Progenitor cell of endocrine pancreas (in vitro differentiated cells): Measurements from ENCODE around the gene AP3D1. TPM values are rescaled to one million over a fixed set of nuclear protein-coding genes. Genes with fewer than 3 reads are reported as not detected.
"Not testable (repeated sequence)": the region's sequence is repeated elsewhere in the genome, so short reads cannot be mapped to it uniquely, and the experiment has no call there.

Source experiments
- DNase-seq: peaks from one replicate; pipeline ENCODE4 v3.0.0; 2021; ENCODE audit warnings: low spot score; ENCODE audit not compliant: unreplicated experiment
- H3K27ac Mint-ChIP-seq: 2 replicates; pipeline ENCODE4 v1.8.0; 2021; ENCODE audit warnings: mild to moderate bottlenecking, moderate library complexity, mixed read lengths
- H3K27me3 Mint-ChIP-seq: 2 replicates; pipeline ENCODE4 v1.8.0; 2021; ENCODE audit warnings: mixed read lengths
- H3K36me3 Mint-ChIP-seq: 2 replicates; pipeline ENCODE4 v1.8.0; 2022; ENCODE audit warnings: mixed read lengths; ENCODE audit not compliant: insufficient read depth
- H3K4me1 Mint-ChIP-seq: 2 replicates; pipeline ENCODE4 v1.8.0; 2021; ENCODE audit warnings: low read depth, mixed read lengths
- H3K4me3 Mint-ChIP-seq: 2 replicates; pipeline ENCODE4 v1.8.0; 2021; ENCODE audit warnings: low read depth, mild to moderate bottlenecking, moderate library complexity, mixed read lengths
- H3K9me3 Mint-ChIP-seq: 2 replicates; pipeline ENCODE4 v1.8.0; 2021; ENCODE audit warnings: low read depth, mixed read lengths
- total RNA-seq: library from RNA; stranded (reverse); gene quantifications from 2 replicates; pipeline ENCODE4 v1.2.1, GENCODE V29; 2021
- TF ChIP-seq, protein P1 (sequence below): fragments of 200-600 bp; sonication (generic); IDR thresholded peaks from one replicate; pipeline ENCODE4 v1.5.0; 2021; ENCODE audit warnings: antibody characterized with exemption, mild to moderate bottlenecking; ENCODE audit not compliant: unreplicated experiment

The AP3D1 gene
- total RNA-seq, 1 donor from 2014 or later = 131 TPM

DNA sequence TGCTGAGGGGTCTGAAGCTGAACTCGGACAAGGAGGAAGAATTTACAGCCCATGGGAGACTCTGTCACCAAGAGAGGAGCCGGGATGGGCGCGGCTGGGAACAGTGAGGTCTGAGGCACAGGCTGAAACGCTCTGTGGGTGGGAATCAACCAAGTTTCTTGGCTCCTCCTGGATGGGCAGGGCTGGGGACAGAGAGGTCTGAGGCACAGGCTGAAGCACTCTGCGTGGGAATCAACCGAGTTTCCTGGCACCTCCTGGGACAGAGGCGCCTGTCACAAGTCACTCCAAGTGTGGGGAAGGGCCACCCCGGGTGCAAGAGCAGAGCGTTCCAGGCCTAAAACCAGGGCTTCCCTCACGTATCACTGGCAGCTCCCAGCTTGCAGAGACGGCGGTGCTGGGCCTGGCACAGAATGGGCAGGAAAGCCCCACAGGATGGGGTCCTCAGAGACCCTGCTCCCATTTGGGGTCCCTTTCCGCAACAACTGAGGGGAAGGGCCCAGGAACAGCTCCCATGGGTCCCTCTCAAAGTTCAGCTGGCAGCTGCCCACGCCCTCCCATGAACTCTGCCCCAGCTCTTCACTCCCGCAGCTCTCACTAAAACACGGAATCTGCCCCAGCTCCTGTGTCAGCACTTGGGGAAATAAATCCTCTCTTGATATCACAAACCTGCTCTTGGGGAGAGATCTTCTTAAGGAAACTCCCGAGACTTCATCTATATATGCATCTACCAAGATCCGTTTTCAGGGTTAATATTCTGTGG lies 18.5 kb downstream of the AP3D1 start:
- TF ChIP-seq, protein P1, sequence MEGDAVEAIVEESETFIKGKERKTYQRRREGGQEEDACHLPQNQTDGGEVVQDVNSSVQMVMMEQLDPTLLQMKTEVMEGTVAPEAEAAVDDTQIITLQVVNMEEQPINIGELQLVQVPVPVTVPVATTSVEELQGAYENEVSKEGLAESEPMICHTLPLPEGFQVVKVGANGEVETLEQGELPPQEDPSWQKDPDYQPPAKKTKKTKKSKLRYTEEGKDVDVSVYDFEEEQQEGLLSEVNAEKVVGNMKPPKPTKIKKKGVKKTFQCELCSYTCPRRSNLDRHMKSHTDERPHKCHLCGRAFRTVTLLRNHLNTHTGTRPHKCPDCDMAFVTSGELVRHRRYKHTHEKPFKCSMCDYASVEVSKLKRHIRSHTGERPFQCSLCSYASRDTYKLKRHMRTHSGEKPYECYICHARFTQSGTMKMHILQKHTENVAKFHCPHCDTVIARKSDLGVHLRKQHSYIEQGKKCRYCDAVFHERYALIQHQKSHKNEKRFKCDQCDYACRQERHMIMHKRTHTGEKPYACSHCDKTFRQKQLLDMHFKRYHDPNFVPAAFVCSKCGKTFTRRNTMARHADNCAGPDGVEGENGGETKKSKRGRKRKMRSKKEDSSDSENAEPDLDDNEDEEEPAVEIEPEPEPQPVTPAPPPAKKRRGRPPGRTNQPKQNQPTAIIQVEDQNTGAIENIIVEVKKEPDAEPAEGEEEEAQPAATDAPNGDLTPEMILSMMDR = no peak
- no peak for DNase-seq
- Mint-ChIP-seq H3K36me3 (peaks cover 11% of the 10 kb centered on the region), H3K9me3 (no peaks in the 10 kb centered on the region), H3K27me3 (no peaks in the 10 kb centered on the region), H3K4me3 (no peak overlapping the region), H3K4me1 (no peaks in the 10 kb centered on the region), H3K27ac (peak overlapping the region; percentile 84)

- TF ChIP-seq, protein P1 = no peak
- Mint-ChIP-seq H3K36me3 (peaks cover 9% of the 10 kb centered on the region), H3K27ac (no peak overlapping the region), H3K4me3 (no peak overlapping the region), H3K4me1 (no peaks in the 10 kb centered on the region), H3K9me3 (no peaks in the 10 kb centered on the region), H3K27me3 (no peaks in the 10 kb centered on the region)
- DNase-seq = no peak
These were observed 19.2 kb downstream of the AP3D1 start for GRCh38 chr19:2132191-2132590.

DNA sequence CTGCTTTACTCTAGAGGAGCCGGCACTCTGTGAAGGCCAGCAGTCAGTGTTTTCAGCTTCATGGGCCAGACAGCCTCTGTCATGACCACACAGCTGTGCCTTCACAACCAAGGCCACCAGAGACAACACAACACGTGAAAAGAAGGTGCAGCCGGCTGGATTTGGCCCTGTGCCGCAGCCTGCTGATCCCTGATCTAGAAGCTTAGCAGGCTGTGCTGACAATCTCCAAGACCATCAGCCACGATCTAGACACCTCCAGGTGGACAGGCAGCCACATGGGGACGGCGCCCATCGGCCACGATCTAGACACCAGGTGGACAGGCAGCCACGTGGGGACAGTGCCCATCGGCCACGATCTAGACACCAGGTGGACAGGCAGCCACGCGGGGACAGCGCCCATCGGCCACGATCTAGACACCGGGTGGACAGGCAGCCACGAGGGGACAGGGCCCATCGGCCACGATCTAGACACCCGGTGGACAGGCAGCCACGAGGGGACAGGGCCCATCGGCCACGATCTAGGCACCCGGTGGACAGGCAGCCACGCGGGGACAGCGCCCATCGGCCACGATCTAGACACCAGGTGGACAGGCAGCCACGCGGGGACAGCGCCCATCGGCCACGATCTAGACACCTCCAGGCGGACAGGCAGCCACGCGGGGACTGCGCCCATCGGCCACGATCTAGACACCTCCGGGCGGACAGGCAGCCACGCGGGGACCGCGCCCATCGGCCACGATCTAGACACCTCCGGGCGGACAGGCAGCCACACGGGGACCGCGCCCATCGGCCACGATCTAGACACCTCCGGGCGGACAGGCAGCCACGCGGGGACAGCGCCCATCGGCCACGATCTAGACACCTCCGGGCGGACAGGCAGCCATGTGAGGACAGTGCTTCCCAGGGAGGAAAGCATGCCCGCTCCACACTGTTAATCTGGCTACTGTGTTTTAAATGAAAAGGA lies 20.1 kb downstream of the AP3D1 start:
- not testable (repeated sequence) for H3K9me3 Mint-ChIP-seq, H3K27me3 Mint-ChIP-seq, H3K4me3 Mint-ChIP-seq, DNase-seq, H3K27ac Mint-ChIP-seq, H3K4me1 Mint-ChIP-seq, H3K36me3 Mint-ChIP-seq

DNA sequence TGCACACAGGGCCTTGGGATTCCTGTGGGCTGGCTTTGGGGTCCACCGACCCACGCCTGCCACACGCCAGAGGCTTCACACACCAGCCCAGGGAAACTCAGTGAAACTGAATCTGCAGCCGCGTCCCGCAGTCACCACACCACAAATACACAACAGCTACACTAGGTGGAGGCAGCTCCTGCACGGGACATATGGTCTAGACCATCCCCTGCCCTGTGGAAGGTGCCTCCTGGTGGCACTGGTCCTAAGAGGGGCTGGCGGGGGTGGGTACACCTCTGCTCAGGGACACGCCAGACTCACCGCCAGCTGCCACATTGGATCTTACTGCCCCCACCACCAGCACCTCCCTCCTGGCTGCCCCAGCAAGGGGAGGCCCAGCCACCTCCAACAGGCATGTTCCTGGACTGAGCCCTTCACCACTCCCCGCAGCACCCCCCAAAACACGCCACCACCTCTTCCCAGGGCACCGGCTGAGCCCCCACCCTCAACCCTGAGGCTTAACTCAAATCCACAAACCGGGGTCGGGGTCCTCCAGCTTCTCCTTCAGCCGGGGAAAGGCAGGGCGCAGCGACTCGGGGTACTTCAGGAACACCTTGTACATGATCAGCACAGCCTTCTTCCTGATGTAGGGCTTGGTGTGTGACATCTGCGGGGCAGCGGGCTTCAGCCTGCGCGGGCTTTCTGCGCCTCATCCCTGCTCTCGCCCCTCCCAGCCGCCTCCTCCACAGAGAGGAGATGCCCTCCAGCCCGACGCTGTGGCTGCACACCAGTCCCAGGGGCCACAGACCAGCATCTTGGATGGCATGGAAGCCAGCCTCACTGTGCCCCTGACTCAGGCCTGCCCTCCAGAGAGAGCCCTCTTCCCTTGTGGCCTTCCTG lies 21.2 kb downstream of the AP3D1 start:
- peaks cover 6% of the 10 kb centered on the region for H3K36me3 Mint-ChIP-seq
- TF ChIP-seq, protein P1 = no peak
- no peaks in the 10 kb centered on the region for H3K27me3 Mint-ChIP-seq
- H3K9me3 Mint-ChIP-seq = no peaks in the 10 kb centered on the region
- H3K4me1 Mint-ChIP-seq = no peaks in the 10 kb centered on the region
- H3K4me3 Mint-ChIP-seq = no peak overlapping the region
- H3K27ac Mint-ChIP-seq = no peak overlapping the region
- no peak for DNase-seq

GRCh38 chr19:2129486-2129885 lies 21.9 kb downstream of the AP3D1 start:
- no peak overlapping the region for H3K27ac Mint-ChIP-seq
- H3K9me3 Mint-ChIP-seq = no peaks in the 10 kb centered on the region
- DNase-seq = no peak
- TF ChIP-seq, protein P1 = no peak
- H3K4me1 Mint-ChIP-seq = no peaks in the 10 kb centered on the region
- H3K4me3 Mint-ChIP-seq = no peak overlapping the region
- H3K36me3 Mint-ChIP-seq = peaks cover 6% of the 10 kb centered on the region
- H3K27me3 Mint-ChIP-seq = no peaks in the 10 kb centered on the region
